ENCODE results near the gene EPHA2. TPM values are rescaled to one million over a fixed set of nuclear protein-coding genes. Genes with fewer than 3 reads are reported as not detected.

EPHA2 gene
- total and polyA plus RNA-seq, 4 donors = 17.5 to 35.6 (median 20.5) TPM

DNA sequence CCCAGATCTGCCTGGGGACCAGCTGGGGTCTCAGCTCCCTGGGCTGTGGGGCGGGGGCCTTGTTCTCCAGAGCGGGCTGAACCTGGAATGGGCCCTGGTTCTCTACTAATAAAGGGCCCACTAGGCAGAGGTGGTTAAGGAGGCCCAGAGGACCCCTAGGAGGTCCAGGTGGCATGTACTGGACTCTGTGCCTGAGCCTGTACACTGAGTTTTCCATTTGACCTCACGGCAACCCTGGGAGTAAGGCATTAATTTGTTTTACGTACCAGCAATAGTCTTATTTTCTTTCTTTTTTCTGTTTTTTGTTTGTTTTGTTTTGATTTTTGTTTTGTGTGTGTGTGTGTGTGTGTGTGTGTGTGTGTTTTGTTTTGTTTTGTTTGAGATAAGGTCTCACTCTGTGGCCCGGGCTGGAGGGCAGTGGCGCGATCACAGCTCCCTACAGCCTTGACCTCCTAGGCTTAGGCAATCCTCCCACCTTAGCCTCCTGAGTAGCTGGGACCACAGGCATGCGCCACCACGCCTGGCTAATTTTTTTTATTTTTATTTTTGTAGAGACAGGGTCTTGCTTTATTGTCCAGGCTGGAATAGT is 62.9 kb downstream of the EPHA2 start:
- no peak overlapping the region for H3K4me3 ChIP-seq
- DNase-seq (no peak), ATAC-seq (ENCODE audit: insufficient read depth, low FRiP score) (no peak)
- peaks cover 0 to 3% (median 0%) of the 10 kb centered on the region in 5 donors for H3K4me1 ChIP-seq (ENCODE audit: control insufficient read depth in 5 of 5, insufficient read depth in 5 of 5, low read length in 5 of 5)
- TF ChIP-seq, protein P1, sequence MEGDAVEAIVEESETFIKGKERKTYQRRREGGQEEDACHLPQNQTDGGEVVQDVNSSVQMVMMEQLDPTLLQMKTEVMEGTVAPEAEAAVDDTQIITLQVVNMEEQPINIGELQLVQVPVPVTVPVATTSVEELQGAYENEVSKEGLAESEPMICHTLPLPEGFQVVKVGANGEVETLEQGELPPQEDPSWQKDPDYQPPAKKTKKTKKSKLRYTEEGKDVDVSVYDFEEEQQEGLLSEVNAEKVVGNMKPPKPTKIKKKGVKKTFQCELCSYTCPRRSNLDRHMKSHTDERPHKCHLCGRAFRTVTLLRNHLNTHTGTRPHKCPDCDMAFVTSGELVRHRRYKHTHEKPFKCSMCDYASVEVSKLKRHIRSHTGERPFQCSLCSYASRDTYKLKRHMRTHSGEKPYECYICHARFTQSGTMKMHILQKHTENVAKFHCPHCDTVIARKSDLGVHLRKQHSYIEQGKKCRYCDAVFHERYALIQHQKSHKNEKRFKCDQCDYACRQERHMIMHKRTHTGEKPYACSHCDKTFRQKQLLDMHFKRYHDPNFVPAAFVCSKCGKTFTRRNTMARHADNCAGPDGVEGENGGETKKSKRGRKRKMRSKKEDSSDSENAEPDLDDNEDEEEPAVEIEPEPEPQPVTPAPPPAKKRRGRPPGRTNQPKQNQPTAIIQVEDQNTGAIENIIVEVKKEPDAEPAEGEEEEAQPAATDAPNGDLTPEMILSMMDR (IDR thresholded peaks at IDR 0.05; ENCODE audit: control extremely low read depth, extremely low read depth) = no peak
- no peak overlapping the region for H3K9ac ChIP-seq (ENCODE audit: insufficient read depth in 1 of 2, low read length in 2 of 2)
- no peaks in the 10 kb centered on the region for H3K9me3 ChIP-seq (ENCODE audit: control insufficient read depth in 4 of 4, insufficient read depth in 3 of 4, low read length in 3 of 4)
- WGBS, 2 donors = 95% methylated on average over 9 of the region's 9 CpGs
- no peaks in the 10 kb centered on the region for H3K27me3 ChIP-seq (ENCODE audit: control insufficient read depth in 3 of 3, insufficient read depth in 3 of 3, low read length in 2 of 3)
- no peaks in the 10 kb centered on the region for H3K36me3 ChIP-seq (ENCODE audit: control insufficient read depth in 4 of 4, insufficient read depth in 4 of 4, low read length in 4 of 4)
- no peak overlapping the region for H3K27ac ChIP-seq (ENCODE audit: low read depth in 1 of 2, low read length in 1 of 2)

- no peaks in the 10 kb centered on the region for H3K36me3 ChIP-seq (ENCODE audit: control insufficient read depth in 4 of 4, insufficient read depth in 4 of 4, low read length in 4 of 4)
- TF ChIP-seq, protein P1 (IDR thresholded peaks at IDR 0.05; ENCODE audit: control extremely low read depth, extremely low read depth) = no peak
- DNase-seq (no peak), ATAC-seq (ENCODE audit: insufficient read depth, low FRiP score) (no peak)
- H3K4me1 ChIP-seq (ENCODE audit: control insufficient read depth in 5 of 5, insufficient read depth in 5 of 5, low read length in 5 of 5) = peaks cover 0 to 7% (median 0%) of the 10 kb centered on the region in 5 donors
- no peak overlapping the region for H3K27ac ChIP-seq (ENCODE audit: low read depth in 1 of 2, low read length in 1 of 2)
- H3K4me3 ChIP-seq = no peak overlapping the region
- no peaks in the 10 kb centered on the region for H3K9me3 ChIP-seq (ENCODE audit: control insufficient read depth in 4 of 4, insufficient read depth in 3 of 4, low read length in 3 of 4)
- 89 to 90% methylated on average over 18 of the region's 18 CpGs for WGBS, 2 donors
- no peak overlapping the region for H3K9ac ChIP-seq (ENCODE audit: insufficient read depth in 1 of 2, low read length in 2 of 2)
- no peaks in the 10 kb centered on the region for H3K27me3 ChIP-seq (ENCODE audit: control insufficient read depth in 3 of 3, insufficient read depth in 3 of 3, low read length in 2 of 3)
Observed at GRCh38 chr1:16092097-16092922, 63.6 kb downstream of the EPHA2 start.

DNA sequence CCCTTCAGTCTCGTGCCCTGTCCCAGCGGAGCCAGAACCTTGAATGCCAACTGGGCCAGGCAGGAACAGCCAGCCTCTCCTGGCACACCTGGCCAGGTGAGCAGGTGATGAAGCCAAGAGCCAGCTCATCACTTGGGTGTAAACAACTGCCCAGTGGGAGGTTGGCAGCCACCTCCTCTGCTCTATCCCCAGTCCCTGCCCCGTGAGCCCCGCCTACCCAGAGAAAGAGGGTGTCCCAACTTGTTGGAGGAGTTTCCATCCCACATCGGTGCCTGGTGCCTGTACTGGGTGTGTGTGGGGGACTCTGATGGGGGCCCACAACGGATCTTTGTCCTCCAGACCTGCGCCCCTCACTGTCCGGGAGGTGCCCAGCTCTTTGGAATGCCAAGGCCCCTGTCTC is 64.6 kb downstream of the EPHA2 start:
- TF ChIP-seq, protein P1 (IDR thresholded peaks at IDR 0.05; ENCODE audit: control extremely low read depth, extremely low read depth) = no peak

More for the DNA sequence above, 64.6 kb downstream of the EPHA2 start:
- Histone ChIP-seq H3K9ac (ENCODE audit: insufficient read depth in 1 of 2, low read length in 2 of 2) (no peak overlapping the region), H3K27ac (ENCODE audit: low read depth in 1 of 2, low read length in 1 of 2) (no peak overlapping the region), H3K4me3 (no peak overlapping the region), H3K9me3 (ENCODE audit: control insufficient read depth in 4 of 4, insufficient read depth in 3 of 4, low read length in 3 of 4) (no peaks in the 10 kb centered on the region), H3K4me1 (ENCODE audit: control insufficient read depth in 5 of 5, insufficient read depth in 5 of 5, low read length in 5 of 5) (peaks cover 0 to 7% (median 0%) of the 10 kb centered on the region in 5 donors), H3K27me3 (ENCODE audit: control insufficient read depth in 3 of 3, insufficient read depth in 3 of 3, low read length in 2 of 3) (no peaks in the 10 kb centered on the region), H3K36me3 (ENCODE audit: control insufficient read depth in 4 of 4, insufficient read depth in 4 of 4, low read length in 4 of 4) (no peaks in the 10 kb centered on the region)
- 79 to 89% methylated on average over 8 of the region's 8 CpGs for WGBS, 2 donors
- DNase-seq (no peak), ATAC-seq (ENCODE audit: insufficient read depth, low FRiP score) (no peak)

All from lung (tissue), 12 donors.